ENCODE data around the gene EIPR1.

EIPR1 gene

GRCh38 chr2:3241971-3242746 is 135.5 kb downstream of the EIPR1 start:
- Mint-ChIP-seq H3K27ac (peak overlapping the region; percentile 64), H3K36me3 (peaks cover 33% of the 10 kb centered on the region), H3K27me3 (no peaks in the 10 kb centered on the region), H3K9me3 (no peaks in the 10 kb centered on the region), H3K4me1 (peaks cover 24% of the 10 kb centered on the region), H3K4me3 (no peak overlapping the region)
- no peak for ATAC-seq

- Mint-ChIP-seq H3K27ac (no peak overlapping the region), H3K27me3 (no peaks in the 10 kb centered on the region), H3K4me1 (peaks cover 31% of the 10 kb centered on the region), H3K9me3 (no peaks in the 10 kb centered on the region), H3K36me3 (peaks cover 47% of the 10 kb centered on the region), H3K4me3 (no peak overlapping the region)
- peak; percentile 83 for ATAC-seq
Measured at GRCh38 chr2:3238951-3239841, 138.4 kb downstream of the EIPR1 start.

GRCh38 chr2:3236300-3237045 is 141.1 kb downstream of the EIPR1 start:
- Mint-ChIP-seq H3K36me3 (peaks cover 67% of the 10 kb centered on the region), H3K4me1 (peaks cover 10% of the 10 kb centered on the region), H3K9me3 (peaks cover 3% of the 10 kb centered on the region), H3K27me3 (no peaks in the 10 kb centered on the region), H3K27ac (peak overlapping the region; percentile 32), H3K4me3 (no peak overlapping the region)
- no peak for ATAC-seq

GRCh38 chr2:3233877-3234276 is 143.7 kb downstream of the EIPR1 start:
- H3K4me3 Mint-ChIP-seq = no peak overlapping the region
- H3K27ac Mint-ChIP-seq = no peak overlapping the region
- H3K27me3 Mint-ChIP-seq = no peaks in the 10 kb centered on the region
- peaks cover 76% of the 10 kb centered on the region for H3K36me3 Mint-ChIP-seq
- peaks cover 10% of the 10 kb centered on the region for H3K4me1 Mint-ChIP-seq
- peaks cover 8% of the 10 kb centered on the region for H3K9me3 Mint-ChIP-seq
- ATAC-seq = no peak

- Mint-ChIP-seq H3K27ac (no peak overlapping the region), H3K4me1 (peaks cover 27% of the 10 kb centered on the region), H3K36me3 (peaks cover 74% of the 10 kb centered on the region), H3K9me3 (peaks cover 32% of the 10 kb centered on the region), H3K27me3 (no peaks in the 10 kb centered on the region), H3K4me3 (no peak overlapping the region)
- ATAC-seq = no peak
Measured at GRCh38 chr2:3229221-3229620, 148.4 kb downstream of the EIPR1 start.

- Mint-ChIP-seq H3K27ac (peak overlapping the region; percentile 99), H3K9me3 (peaks cover 27% of the 10 kb centered on the region), H3K36me3 (peaks cover 50% of the 10 kb centered on the region), H3K27me3 (no peaks in the 10 kb centered on the region), H3K4me3 (no peak overlapping the region), H3K4me1 (peaks cover 49% of the 10 kb centered on the region)
- no peak for ATAC-seq
Measured at GRCh38 chr2:3224681-3225080, 152.9 kb downstream of the EIPR1 start.

- H3K27me3 Mint-ChIP-seq = no peaks in the 10 kb centered on the region
- H3K4me3 Mint-ChIP-seq = peak overlapping the region; percentile 22
- peaks cover 23% of the 10 kb centered on the region for H3K9me3 Mint-ChIP-seq
- peaks cover 49% of the 10 kb centered on the region for H3K4me1 Mint-ChIP-seq
- H3K27ac Mint-ChIP-seq = peak overlapping the region; percentile 99
- peaks cover 40% of the 10 kb centered on the region for H3K36me3 Mint-ChIP-seq
- peak; percentile 95 for ATAC-seq
Measured at GRCh38 chr2:3223080-3223923, 154.3 kb downstream of the EIPR1 start.

GRCh38 chr2:3222636-3223035 is 155.0 kb downstream of the EIPR1 start:
- peak overlapping the region; percentile 99 for H3K27ac Mint-ChIP-seq
- peak; percentile 79 for ATAC-seq
- H3K4me1 Mint-ChIP-seq = peaks cover 49% of the 10 kb centered on the region
- no peak overlapping the region for H3K4me3 Mint-ChIP-seq
- no peaks in the 10 kb centered on the region for H3K27me3 Mint-ChIP-seq
- peaks cover 22% of the 10 kb centered on the region for H3K9me3 Mint-ChIP-seq
- peaks cover 37% of the 10 kb centered on the region for H3K36me3 Mint-ChIP-seq

- no peak overlapping the region for H3K27ac Mint-ChIP-seq
- peaks cover 17% of the 10 kb centered on the region for H3K36me3 Mint-ChIP-seq
- H3K9me3 Mint-ChIP-seq = peaks cover 4% of the 10 kb centered on the region
- no peak for ATAC-seq
- peaks cover 30% of the 10 kb centered on the region for H3K4me1 Mint-ChIP-seq
- H3K27me3 Mint-ChIP-seq = no peaks in the 10 kb centered on the region
- no peak overlapping the region for H3K4me3 Mint-ChIP-seq
Measured at GRCh38 chr2:3219536-3219935, 158.1 kb downstream of the EIPR1 start.

- ATAC-seq = no peak
- Mint-ChIP-seq H3K4me1 (peaks cover 11% of the 10 kb centered on the region), H3K36me3 (peaks cover 10% of the 10 kb centered on the region), H3K27me3 (no peaks in the 10 kb centered on the region), H3K9me3 (no peaks in the 10 kb centered on the region), H3K4me3 (no peak overlapping the region), H3K27ac (no peak overlapping the region)
Measured at GRCh38 chr2:3217646-3218045, 160.0 kb downstream of the EIPR1 start.

GRCh38 chr2:3216841-3217495 is 160.7 kb downstream of the EIPR1 start:
- H3K9me3 Mint-ChIP-seq = no peaks in the 10 kb centered on the region
- H3K27me3 Mint-ChIP-seq = no peaks in the 10 kb centered on the region
- H3K4me1 Mint-ChIP-seq = peaks cover 5% of the 10 kb centered on the region
- H3K4me3 Mint-ChIP-seq = no peak overlapping the region
- peaks cover 16% of the 10 kb centered on the region for H3K36me3 Mint-ChIP-seq
- H3K27ac Mint-ChIP-seq = peak overlapping the region; percentile 58
- no peak for ATAC-seq

- no peak overlapping the region for H3K27ac Mint-ChIP-seq
- peaks cover 29% of the 10 kb centered on the region for H3K36me3 Mint-ChIP-seq
- H3K27me3 Mint-ChIP-seq = no peaks in the 10 kb centered on the region
- no peaks in the 10 kb centered on the region for H3K9me3 Mint-ChIP-seq
- peaks cover 4% of the 10 kb centered on the region for H3K4me1 Mint-ChIP-seq
- ATAC-seq = no peak
- H3K4me3 Mint-ChIP-seq = no peak overlapping the region
Measured at GRCh38 chr2:3214806-3215404, 162.7 kb downstream of the EIPR1 start.

GRCh38 chr2:3214065-3214464 is 163.6 kb downstream of the EIPR1 start:
- no peak overlapping the region for H3K27ac Mint-ChIP-seq
- peaks cover 4% of the 10 kb centered on the region for H3K4me1 Mint-ChIP-seq
- peaks cover 36% of the 10 kb centered on the region for H3K36me3 Mint-ChIP-seq
- H3K9me3 Mint-ChIP-seq = no peaks in the 10 kb centered on the region
- ATAC-seq = no peak
- no peaks in the 10 kb centered on the region for H3K27me3 Mint-ChIP-seq
- no peak overlapping the region for H3K4me3 Mint-ChIP-seq

- Mint-ChIP-seq H3K27me3 (no peaks in the 10 kb centered on the region), H3K27ac (no peak overlapping the region), H3K36me3 (peaks cover 44% of the 10 kb centered on the region), H3K4me1 (peaks cover 4% of the 10 kb centered on the region), H3K4me3 (no peak overlapping the region), H3K9me3 (no peaks in the 10 kb centered on the region)
- ATAC-seq = no peak
Measured at GRCh38 chr2:3212984-3213383, 164.6 kb downstream of the EIPR1 start.

Data from stimulated activated memory B cell treated with anti-CD40 and anti-IgM and Interleukin-4, amounts not matched to agents 10 μg/mL and 1 μg/mL and 100 μg/mL, for 72 hours (primary cell).